Brain microvascular endothelial cell (primary cell): ENCODE data around the gene ALK.

Experiments
- DNase-seq: peaks from one replicate; pipeline ENCODE4 v3.0.0-alpha.2; 2020
- H3K27ac ChIP-seq: fragments of 250-450 bp; sonication (Bioruptor Pico); 2 replicates; pipeline ENCODE4 v1.5.1; 2020; ENCODE audit warnings: mild to moderate bottlenecking, moderate library complexity
- H3K27me3 ChIP-seq: fragments of 250-450 bp; sonication (Bioruptor Pico); replicated peaks from 2 replicates; pipeline ENCODE4 v1.5.1; 2020; ENCODE audit warnings: mild to moderate bottlenecking
- H3K36me3 ChIP-seq: fragments of 250-450 bp; sonication (Bioruptor Pico); replicated peaks from 2 replicates; pipeline ENCODE4 v1.5.1; 2020; ENCODE audit warnings: mild to moderate bottlenecking
- H3K4me3 ChIP-seq: 2 replicates; pipeline ENCODE4 v1.5.1; 2011; ENCODE audit warnings: low read depth, mild to moderate bottlenecking, control low read depth, low read length, moderate library complexity
- CTCF ChIP-seq: IDR thresholded peaks from 2 replicates; pipeline ENCODE4 v1.5.1; 2011; ENCODE audit warnings: low read depth, mild to moderate bottlenecking, moderate library complexity, low read length, control low read depth, inconsistent platforms; ENCODE audit errors: missing control alignments
- in situ Hi-C: cut with HindIII; loops from 2 replicates; pipeline ENCODE4 v1.10.0; 2017; ENCODE audit warnings: low sequenced_read_pairs, low pct_ligation_motif_present

Gene ALK

DNA sequence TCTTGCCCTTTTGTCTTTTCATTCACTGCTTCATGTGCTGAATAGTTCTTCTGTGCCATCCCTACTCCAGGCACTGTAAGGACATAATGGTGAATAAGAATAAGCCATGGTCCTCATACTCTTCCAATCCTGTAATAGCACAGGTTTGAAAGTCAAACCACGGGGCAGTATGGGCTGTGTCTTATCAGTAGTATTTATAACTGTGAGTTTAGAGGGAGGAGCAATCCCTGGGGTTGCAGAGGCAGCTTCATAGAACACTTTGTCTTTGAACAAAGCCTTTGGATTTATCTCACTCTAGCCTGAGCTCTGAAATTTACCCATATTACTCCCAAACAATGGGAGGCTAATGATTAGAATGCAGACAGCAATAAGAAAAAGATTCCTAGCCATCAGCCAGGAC is 30.2 kb upstream of the ALK start:
- Histone ChIP-seq H3K36me3 (no peaks in the 10 kb centered on the region), H3K27ac (no peak overlapping the region), H3K4me3 (no peak overlapping the region), H3K27me3 (no peaks in the 10 kb centered on the region)
- in situ Hi-C loops, result no loop called here
- TF ChIP-seq CTCF, result no peak
- DNase-seq, result no peak

DNA sequence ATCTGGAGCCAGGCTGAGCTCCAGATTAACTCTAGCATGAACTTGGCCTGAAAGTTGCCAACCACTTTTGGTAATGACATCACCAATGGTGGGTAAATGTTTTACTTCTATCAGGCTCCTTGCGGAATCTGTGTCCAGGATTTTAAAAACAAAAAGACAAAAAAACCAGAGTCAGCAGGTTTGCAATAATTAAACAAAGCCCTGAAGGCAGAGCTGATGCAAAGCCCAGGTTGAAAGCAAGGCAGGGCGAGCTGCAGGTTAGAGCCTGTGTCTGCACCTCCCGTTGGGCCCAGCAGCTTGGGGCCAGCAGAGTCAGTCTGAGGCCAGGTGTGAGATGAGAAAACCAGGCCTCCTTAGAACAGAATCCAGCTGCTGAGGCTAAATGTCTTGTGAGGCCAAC is 29.1 kb upstream of the ALK start:
- Histone ChIP-seq H3K4me3 (no peak overlapping the region), H3K36me3 (no peaks in the 10 kb centered on the region), H3K27ac (no peak overlapping the region), H3K27me3 (no peaks in the 10 kb centered on the region)
- in situ Hi-C loops, result no loop called here
- DNase-seq, result no peak
- TF ChIP-seq CTCF, result no peak

GRCh38 chr2:29949042-29949441 is 27.7 kb upstream of the ALK start:
- DNase-seq, result no peak
- Histone ChIP-seq H3K36me3 (no peaks in the 10 kb centered on the region), H3K27ac (no peak overlapping the region), H3K4me3 (no peak overlapping the region), H3K27me3 (no peaks in the 10 kb centered on the region)
- no peak for TF ChIP-seq CTCF
- in situ Hi-C loops, result no loop called here

- H3K27ac ChIP-seq, result no peak overlapping the region
- in situ Hi-C loops, result no loop called here
- no peak for DNase-seq
- H3K27me3 ChIP-seq, result no peaks in the 10 kb centered on the region
- TF ChIP-seq CTCF, result no peak
- no peaks in the 10 kb centered on the region for H3K36me3 ChIP-seq
- no peak overlapping the region for H3K4me3 ChIP-seq
These were observed 25.1 kb upstream of the ALK start for GRCh38 chr2:29946505-29946904.

DNA sequence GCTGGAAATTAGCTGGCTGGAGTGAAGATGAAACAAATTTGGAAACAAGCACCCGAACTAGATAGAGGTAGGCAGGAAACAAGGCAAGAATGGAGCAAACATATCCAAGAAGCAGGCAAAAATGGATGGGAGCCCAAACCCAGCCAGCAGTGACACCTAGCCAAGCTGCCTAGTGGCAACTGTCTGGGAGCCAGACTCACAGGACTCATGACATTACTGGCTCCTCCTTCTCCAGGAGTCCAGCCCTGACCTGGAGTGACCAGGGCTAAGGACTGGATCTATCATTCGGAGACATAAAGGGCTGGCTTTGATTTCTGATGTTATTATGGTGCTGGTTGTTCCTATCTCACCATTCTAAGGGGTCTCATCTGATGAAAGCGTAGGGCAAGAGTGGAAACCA is 21.3 kb upstream of the ALK start:
- in situ Hi-C loops, result no loop called here
- no peak for TF ChIP-seq CTCF
- H3K27me3 ChIP-seq, result no peaks in the 10 kb centered on the region
- H3K36me3 ChIP-seq, result no peaks in the 10 kb centered on the region
- no peak overlapping the region for H3K27ac ChIP-seq
- DNase-seq, result no peak
- H3K4me3 ChIP-seq, result no peak overlapping the region

GRCh38 chr2:29940706-29941105 is 19.3 kb upstream of the ALK start:
- DNase-seq, result no peak
- H3K4me3 ChIP-seq, result no peak overlapping the region
- H3K27ac ChIP-seq, result no peak overlapping the region
- in situ Hi-C loops, result no loop called here
- H3K27me3 ChIP-seq, result no peaks in the 10 kb centered on the region
- TF ChIP-seq CTCF, result no peak
- H3K36me3 ChIP-seq, result no peaks in the 10 kb centered on the region
